Stimulated activated CD4-positive, alpha-beta T cell treated with anti-CD3 and anti-CD28 coated beads, Interleukin-15, amount 100 ng/mL, for 24 hours (primary cell): ENCODE measurements around the gene TREH.
A peak's percentile ranks its signal among the peaks of the same experiment; 100 is the strongest.
"Not testable (repeated sequence)": the region's sequence is repeated elsewhere in the genome, so short reads cannot be mapped to it uniquely, and the experiment has no call there.

ENCODE experiments used
- DNase-seq: peaks from one replicate; pipeline ENCODE4 v3.0.0-alpha.2; 2020

TREH gene

DNA sequence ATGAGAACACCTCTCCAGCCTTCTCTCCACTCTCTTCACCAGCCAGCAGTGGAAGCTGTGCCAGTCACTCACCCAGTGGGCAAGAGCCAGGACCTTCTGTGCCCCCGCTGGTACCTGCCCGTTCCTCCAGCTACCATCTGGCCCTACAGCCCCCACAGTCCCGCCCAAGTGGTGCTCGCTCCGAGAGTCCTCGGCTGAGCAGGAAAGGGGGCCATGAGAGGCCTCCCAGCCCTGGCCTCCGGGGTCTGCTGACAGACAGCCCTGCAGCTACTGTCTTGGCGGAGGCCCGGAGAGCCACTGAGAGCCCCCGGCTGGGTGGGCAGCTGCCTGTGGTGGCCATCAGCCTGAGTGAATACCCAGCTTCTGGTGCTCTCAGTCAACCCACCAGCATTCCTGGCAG, 51.9 kb downstream of the TREH start:
- DNase-seq, result no peak

DNA sequence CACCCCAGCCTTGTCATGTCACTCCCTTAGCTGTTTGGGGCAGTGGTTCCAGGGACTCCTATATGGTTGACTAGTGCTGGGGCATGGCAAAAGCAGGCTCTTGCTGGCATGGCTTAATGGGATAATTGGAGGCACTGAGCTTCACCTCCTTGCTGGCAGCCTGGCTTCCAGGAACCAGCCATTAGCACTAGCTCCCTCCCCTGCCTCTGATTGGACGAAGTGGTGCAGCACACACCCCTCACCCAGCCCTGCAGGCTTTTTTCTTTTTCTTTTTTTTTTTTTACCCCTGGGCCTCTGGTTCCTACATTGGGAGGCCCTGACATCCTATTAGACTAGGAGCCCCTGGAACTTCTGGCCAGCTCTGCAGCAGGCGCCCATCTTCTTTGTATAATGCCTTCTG, 53.5 kb downstream of the TREH start:
- DNase-seq, result no peak

DNA sequence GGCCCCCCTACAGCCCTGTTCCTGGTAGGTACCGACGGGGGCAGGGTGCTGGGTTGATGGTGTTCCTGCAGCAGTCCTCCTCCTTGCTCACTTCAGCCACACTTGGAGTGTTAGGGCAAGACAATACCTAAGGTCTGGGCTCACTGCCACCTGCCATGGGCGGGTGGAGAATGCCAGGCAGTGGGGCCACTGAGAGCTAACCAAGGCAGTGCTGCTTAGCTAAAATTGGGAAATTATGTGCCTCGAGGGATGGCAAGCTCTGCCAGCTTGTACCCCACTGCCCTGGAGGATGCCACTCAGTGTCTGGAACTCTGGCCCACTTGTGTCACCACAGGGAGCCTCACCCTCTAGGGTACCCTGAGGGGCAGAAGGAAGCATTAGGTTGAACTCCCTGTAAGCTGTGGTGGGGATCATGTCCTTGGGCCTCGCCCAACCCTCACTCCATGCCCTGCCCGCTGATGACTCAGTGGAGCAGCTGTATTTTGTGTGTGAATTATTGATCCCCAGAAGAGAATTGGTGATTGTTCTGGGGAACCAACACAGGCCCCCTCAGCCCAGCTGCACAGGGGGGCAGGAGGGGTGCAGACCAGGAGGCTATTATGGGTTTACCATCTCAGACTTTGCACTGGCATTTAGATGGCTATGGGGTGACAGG, 54.3 kb downstream of the TREH start:
- no peak for DNase-seq

DNA sequence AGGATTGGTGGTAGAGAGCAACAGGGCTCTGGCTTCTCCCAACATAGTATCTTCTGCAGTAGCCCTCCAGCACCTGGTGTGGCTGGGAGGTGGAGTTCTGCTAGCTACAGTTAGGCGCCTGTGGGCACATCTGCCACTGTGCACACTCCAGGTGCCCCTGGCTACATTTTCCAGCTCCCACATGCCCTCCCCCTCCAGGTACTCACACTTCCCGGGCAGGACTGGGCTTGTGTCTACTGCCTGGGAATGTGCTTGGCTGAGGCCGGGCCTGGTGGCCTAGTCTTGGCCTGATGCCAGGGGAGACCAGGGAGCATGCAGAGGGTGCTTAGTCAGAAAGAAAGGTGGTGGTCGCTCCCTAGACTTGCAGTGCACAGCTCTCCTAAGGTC, 56.2 kb downstream of the TREH start:
- DNase-seq, result no peak

DNA sequence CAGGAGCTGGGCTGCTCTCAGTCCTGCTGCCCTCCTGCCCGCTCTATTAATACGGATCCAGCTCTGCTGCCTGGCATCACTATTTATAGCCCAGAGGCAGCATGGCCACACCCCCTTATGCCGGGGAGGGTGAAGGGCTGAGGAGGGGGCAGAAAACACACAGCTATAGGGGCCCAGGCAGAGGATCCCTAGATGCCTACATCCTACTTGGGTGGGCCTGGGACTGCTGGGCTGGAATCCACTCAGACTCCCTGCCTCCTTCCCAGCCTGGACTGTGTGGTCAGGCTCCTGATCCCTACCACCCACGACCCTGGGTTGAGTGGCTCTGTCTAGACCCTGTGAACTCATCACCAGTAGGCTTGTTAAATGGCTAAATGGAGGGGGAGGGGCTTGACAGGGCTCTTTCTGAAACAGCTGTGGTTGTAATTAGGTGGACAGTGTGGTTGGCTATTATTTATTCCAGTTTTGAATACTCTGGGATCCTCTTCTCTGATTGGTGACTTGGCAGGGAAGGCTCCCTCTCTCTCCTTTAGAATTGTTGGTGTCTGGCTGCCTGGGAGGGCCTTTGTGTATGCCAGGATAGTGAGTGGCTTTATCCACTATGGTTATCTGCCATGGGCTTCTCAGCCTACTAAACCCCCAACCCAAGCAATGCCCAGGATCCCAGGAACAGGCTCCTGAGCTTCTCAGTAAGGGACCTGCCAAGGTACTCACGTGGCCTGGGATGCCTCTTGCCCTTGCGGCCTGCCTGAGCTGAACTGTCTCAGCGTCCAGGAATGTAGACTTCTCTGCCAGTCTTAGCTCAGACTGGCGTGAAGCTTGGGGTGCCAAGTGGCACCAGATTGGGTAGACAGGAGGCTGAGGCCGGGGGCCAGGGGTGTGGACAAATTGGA, 56.8 kb downstream of the TREH start:
- no peak for DNase-seq

DNA sequence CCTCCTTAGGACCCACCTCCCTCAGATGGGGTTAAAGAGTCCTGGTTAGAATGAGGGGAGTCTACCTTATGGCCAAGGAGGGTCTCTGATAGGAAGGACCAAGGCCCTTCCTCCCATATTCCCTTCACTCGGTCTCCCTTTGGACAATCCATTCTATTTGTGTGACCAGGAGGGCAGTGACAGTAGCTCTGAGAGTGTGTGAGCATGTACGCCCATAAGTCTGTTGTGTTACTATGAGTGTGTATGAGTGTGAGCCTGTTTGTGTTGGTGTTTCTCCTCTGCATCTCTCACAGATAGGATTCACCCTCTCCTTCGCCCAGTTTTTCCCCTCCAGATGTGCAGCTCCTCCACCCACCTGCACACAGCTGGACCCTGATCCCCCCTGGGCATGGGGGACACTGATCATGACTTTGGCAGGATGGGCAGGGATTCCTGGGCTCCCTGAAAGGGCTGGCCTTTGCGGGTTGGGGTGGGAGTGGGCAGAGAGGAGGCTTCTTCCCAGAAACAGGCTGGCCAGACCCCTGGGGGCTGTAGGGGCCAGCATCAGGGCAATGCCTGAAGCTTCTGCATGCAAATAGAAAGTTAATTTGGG, 57.6 kb downstream of the TREH start:
- no peak for DNase-seq

DNA sequence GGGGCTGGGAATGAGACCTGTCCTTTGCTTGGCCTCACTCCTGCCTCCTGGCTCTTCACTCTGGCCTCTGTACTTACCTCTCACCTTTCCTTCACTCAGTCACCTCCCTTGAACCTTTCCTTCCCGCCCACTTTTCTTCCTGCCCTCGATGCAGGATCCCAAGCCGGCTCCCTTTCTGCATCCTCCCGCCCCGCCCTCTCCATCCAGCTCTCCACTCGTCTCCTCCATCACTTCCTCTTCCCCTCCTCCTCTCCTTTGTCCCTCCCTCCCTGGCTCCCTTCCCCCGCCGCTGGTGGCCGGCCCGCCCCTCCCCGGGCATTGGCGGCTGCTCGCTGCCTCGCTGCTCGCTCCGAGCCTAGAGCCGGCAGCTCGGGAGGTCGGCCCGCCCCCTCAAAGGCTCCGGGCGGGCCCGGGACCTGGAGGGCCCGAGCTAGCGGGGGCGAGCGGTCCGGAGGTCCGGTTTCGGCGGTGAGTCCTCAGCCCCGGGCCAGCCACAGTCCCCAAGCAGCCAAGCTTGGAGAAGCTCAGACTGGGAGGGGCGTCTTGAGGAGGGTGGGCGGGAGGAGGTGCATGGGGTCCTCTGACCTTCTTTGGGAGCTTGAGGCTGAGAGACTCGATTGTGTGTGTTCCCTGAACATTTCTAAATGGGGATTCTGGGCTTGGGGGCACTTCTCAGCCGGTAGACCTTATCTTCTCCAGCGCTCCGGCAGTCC, 58.2 kb downstream of the TREH start:
- DNase-seq, result peak; percentile 61

DNA sequence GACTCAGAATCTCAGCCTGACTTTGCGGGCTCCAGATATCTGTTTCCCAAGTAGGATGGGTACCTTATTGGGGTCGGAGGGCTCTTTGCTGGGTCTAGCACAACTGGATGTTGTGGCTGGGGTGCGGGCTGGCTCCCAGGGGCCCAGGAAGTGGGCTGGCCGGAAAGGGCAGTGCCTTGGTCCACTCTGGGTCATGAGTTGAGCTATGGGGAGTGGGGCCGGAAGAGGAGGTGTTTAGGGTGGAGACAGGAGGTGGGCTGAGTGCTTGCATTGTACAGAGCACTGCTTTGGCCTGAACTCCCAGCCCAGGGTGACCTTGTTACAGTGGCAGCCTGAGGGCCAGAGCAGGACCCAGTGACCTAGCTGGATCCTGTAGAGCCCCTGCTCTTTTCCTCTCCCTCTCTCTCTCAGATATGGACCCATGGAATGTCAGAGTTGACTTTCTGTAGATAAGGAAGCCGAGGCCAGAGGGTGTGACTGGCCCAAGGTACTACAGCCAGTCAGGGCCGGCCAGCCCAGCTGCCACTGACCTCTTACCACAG, 58.9 kb downstream of the TREH start:
- DNase-seq, result no peak

DNA sequence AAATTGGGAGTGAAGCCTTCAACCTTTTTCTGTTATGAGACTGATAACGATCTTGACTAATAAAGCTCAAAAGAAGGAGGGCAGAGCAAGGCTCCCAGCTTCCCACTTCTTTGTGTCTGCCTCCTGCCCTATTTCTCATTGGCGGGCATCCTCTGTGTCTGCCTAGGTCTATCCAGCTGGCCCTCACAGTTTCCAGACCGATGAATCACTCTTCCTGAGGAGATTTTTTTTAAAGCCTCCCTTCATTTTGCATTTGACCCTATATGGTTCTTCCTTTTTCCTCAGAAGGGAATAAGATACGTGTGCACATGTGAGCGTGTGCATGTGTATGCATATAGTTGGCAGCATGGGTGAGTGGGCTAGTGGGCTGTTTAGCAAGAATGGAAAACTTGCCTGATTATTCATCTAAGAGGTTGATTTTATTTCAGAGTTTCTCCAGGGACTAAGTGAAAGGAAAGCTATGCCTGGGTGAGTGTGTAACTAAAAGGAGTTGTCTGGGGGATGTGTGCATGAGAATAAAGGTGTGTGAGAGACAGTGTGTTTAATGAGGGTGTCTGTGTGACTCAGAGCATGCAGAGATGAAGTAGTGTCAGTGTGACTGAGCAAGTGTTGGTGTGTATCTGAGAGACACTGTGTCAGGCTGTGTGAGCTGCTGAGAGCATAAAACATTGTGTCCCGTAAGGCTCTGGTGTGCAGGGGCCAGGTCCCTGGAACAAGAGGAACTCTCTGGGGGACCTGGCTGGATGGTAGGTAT, 59.8 kb downstream of the TREH start:
- DNase-seq, result no peak

DNA sequence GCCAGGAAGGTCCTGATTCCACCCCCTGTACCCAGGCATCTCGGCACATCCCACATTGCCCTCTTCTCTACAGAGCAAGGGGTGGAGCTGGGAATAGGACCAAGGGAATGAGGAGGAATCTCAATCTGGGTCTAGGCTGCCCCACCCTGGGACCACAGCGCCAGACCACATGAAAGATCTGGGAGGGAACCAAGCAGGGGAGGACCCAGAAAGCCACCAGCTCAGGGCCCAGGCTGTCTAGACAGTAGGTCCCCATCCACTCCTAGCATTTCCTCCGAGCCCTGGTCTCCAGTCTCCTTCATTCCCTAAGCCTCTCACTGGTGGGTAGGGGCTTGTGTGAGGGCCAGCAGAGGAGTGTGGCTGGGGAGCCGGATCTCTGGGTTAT, 60.5 kb downstream of the TREH start:
- no peak for DNase-seq

DNA sequence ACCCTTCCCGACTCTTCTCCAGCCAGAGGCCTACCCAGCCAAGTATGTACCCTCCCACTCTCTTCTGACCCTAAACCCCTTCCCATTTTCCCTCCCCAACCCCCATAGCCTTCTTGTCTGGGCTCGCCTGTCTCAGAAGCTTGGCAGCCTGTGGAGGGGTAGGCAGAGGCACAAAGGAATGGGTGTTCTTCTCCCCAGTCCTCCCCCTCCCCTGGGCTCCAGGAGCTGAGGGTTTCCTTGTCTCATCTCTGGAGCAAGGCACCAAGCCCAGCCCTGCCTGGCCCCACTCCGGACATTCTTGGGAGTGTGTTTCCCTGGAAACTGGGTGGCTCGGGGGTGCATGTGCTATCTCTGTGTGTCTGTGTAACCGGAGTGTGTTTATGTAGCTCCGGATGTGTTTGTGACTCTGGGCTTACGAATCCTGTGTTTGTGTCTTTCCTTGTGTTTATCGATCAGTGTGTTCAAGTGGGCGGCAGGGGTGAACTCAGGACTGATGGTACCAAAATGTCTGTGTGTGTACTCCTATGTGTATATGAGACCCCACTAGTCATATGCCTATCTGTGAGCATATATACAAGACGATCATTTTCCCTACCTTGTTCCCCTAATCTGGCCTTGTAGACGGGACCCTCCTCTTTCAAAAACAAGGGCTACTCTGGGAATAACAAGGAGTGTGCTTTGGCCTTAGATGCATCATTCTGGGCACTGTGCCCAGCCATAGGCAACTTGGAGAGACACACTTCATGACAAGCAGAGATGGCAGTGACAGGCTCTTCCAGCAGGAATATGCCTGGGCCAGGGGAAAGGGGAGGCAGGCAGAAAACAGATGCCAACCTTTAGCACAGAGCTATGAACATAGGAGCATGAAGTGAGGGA, 61.1 kb downstream of the TREH start:
- no peak for DNase-seq

DNA sequence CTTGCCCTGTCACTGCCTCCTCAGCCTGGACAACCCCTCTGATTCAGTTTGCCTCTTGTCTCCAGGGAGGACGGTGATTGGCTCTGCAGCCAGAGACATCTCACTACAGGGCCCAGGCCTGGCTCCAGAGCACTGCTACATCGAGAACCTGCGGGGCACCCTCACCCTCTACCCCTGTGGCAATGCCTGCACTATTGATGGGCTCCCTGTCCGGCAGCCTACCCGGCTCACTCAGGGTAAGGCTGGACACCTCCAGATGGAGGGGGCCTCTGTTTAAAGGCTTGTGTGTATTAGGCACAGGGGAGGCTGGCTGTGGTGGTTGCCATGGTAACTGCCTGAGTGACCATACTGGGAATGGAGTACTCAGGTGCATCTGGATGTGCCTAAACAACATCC, 63.5 kb downstream of the TREH start:
- DNase-seq, result no peak

DNA sequence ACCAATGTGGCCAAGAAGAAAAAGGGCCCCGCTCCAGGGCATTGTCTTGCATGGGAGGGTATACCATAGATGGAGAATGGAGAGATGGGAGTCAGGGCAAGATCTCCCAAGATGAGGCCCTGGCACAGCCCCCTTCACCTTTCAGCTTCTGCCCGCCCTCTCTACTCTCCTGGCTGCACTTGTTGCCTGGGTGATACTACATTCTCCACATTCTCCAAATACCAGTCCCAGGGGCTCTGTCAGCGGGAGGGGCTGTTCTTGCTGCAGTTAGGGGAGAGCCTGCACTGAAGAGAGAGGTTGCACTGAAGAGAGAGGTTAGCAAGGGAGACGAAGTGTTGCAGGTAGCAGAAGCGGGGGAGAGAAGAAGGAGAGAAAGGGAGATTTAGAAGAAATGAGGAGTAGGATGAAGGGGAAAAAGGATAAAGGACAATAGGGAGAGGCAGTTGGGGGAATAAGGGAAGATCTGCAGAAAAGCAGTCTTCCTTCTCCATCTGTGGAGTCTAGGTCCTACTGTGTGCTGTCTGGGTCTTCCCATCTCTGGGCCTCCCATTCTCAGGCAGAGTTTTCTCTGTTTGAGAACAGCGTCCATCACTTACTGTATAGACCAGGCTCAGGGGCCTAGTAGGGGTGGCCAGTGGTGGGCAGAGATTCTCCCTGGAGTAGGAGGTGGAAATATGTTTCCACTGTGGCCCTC, 64.0 kb downstream of the TREH start:
- DNase-seq, result no peak

DNA sequence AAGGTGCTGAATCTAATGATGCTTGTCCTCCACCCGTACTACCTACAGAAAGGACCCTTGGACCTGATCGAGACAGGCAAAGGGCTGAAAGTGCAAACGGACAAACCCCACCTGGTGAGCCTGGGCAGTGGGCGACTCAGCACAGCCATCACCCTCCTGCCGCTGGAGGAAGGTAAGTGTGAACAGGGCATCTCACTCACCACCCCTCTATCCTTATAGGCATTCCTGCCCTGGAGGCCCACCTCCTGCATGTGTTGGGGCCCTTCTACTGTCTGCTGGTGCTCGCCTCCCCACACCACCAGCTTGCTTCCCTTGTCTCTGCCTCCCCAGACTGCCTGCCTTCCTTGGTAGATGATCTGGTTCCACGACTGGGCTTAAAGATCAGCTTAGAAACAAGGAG, 64.9 kb downstream of the TREH start:
- no peak for DNase-seq

DNA sequence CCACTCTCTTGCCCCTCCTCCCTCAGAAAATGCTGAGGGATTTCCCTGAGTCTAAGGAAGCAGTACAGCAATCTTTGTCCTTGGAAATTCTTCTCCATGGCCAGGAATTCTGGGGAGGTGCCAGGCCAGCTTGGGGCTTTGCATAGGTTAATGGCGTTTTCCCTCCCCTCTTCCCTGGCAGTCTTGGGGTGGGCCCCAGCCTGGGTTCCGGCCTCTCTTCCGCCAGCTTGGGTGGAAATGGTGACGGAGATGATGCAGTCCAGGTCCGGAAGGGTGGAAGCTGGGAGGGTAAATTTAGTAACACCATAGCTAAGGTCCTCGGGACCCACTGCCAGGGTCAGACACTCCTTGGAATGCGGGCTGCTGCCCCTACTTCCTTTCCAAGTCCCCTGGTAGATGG, 67.1 kb downstream of the TREH start:
- DNase-seq, result no peak

DNA sequence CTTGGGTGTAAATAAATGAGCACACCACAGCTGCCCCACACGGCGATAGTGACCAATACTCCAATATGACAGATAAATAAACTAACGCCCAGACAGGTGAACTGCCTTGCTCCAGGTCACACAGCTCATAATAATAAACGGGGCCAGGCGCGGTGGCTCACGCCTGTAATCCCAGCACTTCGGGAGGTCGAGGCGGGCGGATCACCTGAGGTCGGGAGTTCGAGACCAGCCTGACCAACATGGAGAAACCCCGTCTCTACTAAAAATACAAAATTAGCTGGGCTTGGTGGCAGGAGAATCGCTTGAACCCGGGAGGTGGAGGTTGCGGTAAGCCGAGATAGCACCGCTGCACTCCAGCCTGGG, 68.0 kb downstream of the TREH start:
- DNase-seq, result not testable (repeated sequence)

DNA sequence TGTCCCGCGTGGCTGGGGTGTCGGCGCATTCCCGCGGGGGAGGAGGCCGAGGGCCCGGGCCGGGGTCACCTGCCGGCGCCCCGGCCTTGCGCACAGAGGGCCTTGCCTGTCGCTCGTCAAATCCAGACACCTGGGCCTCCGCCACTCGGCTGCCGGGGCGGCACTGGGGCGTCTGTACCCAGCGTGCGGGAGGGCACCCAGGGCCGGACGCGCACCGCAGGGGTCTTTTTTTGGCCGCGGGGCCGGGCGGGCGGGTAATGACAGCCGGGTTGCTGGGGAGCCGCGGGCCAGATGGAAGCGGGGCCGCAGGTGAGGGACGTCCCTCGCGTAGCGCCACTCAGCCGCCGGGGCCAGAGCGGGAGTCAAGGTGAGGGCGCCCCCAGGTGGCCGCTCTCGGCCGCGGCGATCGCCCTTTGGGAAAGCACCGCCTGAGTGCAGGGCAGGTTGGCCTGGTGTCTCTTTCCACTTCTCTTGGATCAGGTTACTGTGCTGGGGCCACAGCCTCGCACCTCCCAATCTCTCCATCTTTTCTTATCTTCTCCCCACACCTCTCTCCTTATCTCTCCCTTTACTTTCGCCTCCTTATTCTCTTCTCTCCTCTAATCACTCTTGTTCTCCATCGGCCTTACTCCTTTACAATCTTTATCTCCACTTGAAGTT, 68.5 kb downstream of the TREH start:
- peak; percentile 89 for DNase-seq

DNA sequence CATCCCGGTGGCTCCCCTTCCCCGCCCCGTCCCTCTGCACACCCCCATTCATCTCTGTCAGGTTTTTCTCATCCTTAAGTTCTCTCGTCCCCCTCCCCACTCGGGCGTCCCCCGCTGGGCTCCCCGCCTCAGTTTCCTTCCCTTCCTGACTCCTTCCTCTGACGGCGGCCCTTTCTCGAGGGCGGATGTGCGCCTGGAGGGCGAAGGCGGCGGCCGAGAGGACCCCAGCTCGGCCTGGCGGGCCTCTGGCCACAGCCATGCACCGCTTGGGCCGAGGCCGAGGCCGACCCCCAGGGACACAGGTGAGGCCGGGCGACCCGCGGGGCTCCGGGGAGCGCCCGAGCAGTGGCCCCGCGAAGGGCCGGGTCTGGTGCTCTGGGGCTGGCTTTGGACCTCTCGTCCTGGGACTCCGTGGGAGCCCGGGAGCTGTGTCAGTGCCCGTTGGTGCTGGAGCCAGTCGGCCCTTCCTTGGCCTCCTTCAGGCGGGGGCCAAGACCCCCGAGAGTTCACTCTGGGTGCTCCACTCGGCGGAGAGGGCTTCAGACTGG, 69.2 kb downstream of the TREH start:
- DNase-seq, result peak; percentile 27

DNA sequence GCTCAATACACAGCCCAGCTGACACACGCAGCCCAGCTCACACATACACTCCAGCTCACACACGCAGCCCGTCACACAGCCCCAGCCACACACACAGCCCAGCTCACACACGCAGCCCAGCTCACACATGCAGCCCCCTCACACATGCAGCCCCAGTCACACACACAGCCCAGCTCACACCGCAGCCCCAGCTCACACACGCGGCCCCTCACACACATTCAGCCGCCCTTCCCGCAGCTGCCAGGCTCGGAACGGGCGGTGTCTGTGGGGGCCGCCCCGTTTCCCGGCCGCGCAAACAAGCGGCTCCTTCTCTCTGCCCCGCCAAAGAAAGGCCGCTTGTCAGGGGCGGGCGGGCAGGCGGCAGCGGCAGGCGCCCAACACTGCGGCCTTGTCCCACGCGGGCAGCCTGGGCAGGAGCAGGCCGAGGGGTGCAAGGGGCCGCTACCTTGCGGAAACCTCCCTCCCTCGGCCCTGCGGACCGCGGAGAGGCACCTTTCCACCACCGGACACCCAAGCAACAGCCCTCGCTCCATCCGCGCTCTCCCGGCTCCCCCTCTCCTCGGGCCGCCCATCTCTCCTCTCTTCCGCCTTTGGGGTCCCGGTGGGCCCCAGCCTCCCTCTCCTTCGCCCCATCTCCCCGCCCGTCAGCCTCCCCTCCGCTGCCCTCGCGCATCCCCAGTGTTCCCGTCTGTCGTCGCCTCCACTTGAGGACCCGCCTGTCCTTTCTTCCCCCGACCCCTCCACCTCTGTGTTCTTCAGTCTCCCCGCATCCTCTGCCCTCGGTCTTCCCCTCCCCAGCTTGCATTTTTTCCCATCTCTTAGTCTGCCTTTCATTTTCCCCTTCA, 69.8 kb downstream of the TREH start:
- peak; percentile 51 for DNase-seq
